GM19455 (cell line): ENCODE data around the gene HTT-AS.
"Not testable (repeated sequence)": the region's sequence is repeated elsewhere in the genome, so short reads cannot be mapped to it uniquely, and the experiment has no call there.

Source experiments
- ATAC-seq: cut with Tn5 transposase; IDR thresholded peaks from one replicate; pipeline ENCODE4 v1.9.1; 2021; ENCODE audit not compliant: unreplicated experiment

HTT-AS gene

GRCh38 chr4:3054169-3054759 is 20.1 kb downstream of the HTT-AS start:
- no peak for ATAC-seq

- ATAC-seq, result not testable (repeated sequence)
Measured at GRCh38 chr4:3051141-3051897, 23.0 kb downstream of the HTT-AS start.

- peak; percentile 89 for ATAC-seq
Measured at GRCh38 chr4:3047464-3048286, 26.7 kb downstream of the HTT-AS start.

- ATAC-seq, result no peak
Measured at GRCh38 chr4:3046623-3047022, 27.7 kb downstream of the HTT-AS start.

GRCh38 chr4:3046162-3046561 is 28.2 kb downstream of the HTT-AS start:
- ATAC-seq, result no peak

- ATAC-seq, result no peak
Measured at GRCh38 chr4:3044870-3045819, 29.2 kb downstream of the HTT-AS start.

GRCh38 chr4:3043282-3044020 is 30.9 kb downstream of the HTT-AS start:
- ATAC-seq, result no peak

GRCh38 chr4:3042226-3042625 is 32.1 kb downstream of the HTT-AS start:
- no peak for ATAC-seq

GRCh38 chr4:3041192-3042142 is 32.9 kb downstream of the HTT-AS start:
- no peak for ATAC-seq

- ATAC-seq, result no peak
Measured at GRCh38 chr4:3040452-3041191, 33.7 kb downstream of the HTT-AS start.

- no peak for ATAC-seq
Measured at GRCh38 chr4:3039706-3040366, 34.5 kb downstream of the HTT-AS start.

- ATAC-seq, result no peak
Measured at GRCh38 chr4:3037957-3038461, 36.3 kb downstream of the HTT-AS start.

- no peak for ATAC-seq
Measured at GRCh38 chr4:3036131-3036952, 38.0 kb downstream of the HTT-AS start.

GRCh38 chr4:3035674-3036073 is 38.7 kb downstream of the HTT-AS start:
- ATAC-seq, result no peak

GRCh38 chr4:3035249-3035648 is 39.1 kb downstream of the HTT-AS start:
- no peak for ATAC-seq

GRCh38 chr4:3034231-3034630 is 40.1 kb downstream of the HTT-AS start:
- ATAC-seq, result no peak
